HL-60 (cell line): ENCODE results near the gene PKN3.

Experiments used
- DNase-seq, 2 experiments: peaks; one replicate each; pipeline ENCODE4 v3.0.0-alpha.2; 2010 to 2020; ENCODE audit warnings: low read depth in 1 of 2, low spot score in 1 of 2
- H3K27ac ChIP-seq: fragments of 250-450 bp; sonication (Bioruptor Pico); replicated peaks from 2 replicates; pipeline ENCODE4 v1.5.1; 2020; ENCODE audit warnings: mild to moderate bottlenecking, moderate library complexity
- H3K27me3 ChIP-seq: fragments of 250-450 bp; sonication (Bioruptor Pico); 2 replicates; pipeline ENCODE4 v1.5.1; 2021; ENCODE audit warnings: mild to moderate bottlenecking, moderate library complexity; ENCODE audit not compliant: insufficient read depth, poor library complexity, severe bottlenecking
- H3K4me3 ChIP-seq: replicated peaks from 2 replicates; pipeline ENCODE4 v1.5.1; 2011; ENCODE audit warnings: mild to moderate bottlenecking, control low read depth, low read length; ENCODE audit not compliant: insufficient read depth
- CTCF ChIP-seq: IDR thresholded peaks from one replicate; pipeline ENCODE4 v1.5.1; 2011; ENCODE audit warnings: low read length, control low read depth, inconsistent platforms; ENCODE audit not compliant: insufficient read depth
- GABPA ChIP-seq: IDR thresholded peaks from 2 replicates; pipeline ENCODE4 v1.6.1; 2012; ENCODE audit warnings: low read depth
- POLR2AphosphoS5 ChIP-seq: IDR thresholded peaks from 2 replicates; pipeline ENCODE4 v1.6.1; 2012; ENCODE audit warnings: low read depth
- SPI1 ChIP-seq: IDR thresholded peaks from 2 replicates; pipeline ENCODE4 v1.6.1; 2012; ENCODE audit warnings: low read depth, mild to moderate bottlenecking, borderline replicate concordance
- TF ChIP-seq, protein P1 (sequence below): IDR thresholded peaks from 2 replicates; pipeline ENCODE4 v1.6.1; 2012; ENCODE audit warnings: low read depth; ENCODE audit not compliant: insufficient replicate concordance

The PKN3 gene

DNA sequence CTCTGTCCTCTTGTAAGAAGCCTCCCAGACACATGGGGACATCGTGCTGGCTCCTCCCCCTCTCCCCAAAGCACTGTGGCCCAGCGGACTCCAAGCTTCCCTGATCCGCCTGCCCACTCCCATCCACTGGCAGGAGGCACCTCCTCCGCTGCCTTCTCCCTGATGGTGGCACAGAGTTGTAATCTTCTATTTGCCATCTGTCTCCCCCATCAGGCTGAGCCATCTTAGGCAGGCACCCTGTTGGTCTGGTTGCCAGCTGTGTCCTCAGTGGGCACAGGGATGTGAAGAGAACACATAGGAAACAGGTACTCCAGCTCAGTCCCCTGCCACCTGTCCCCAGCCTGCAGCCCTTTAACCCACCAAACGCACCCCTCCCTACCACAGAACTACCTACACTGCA, 27.0 kb downstream of the PKN3 start:
- Histone ChIP-seq H3K27me3 (no peaks in the 10 kb centered on the region), H3K27ac (no peak overlapping the region), H3K4me3 (no peak overlapping the region)
- DNase-seq = no peak
- TF ChIP-seq SPI1 (no peak), GABPA (no peak), CTCF (no peak), POLR2AphosphoS5 (no peak)
- TF ChIP-seq, protein P1, sequence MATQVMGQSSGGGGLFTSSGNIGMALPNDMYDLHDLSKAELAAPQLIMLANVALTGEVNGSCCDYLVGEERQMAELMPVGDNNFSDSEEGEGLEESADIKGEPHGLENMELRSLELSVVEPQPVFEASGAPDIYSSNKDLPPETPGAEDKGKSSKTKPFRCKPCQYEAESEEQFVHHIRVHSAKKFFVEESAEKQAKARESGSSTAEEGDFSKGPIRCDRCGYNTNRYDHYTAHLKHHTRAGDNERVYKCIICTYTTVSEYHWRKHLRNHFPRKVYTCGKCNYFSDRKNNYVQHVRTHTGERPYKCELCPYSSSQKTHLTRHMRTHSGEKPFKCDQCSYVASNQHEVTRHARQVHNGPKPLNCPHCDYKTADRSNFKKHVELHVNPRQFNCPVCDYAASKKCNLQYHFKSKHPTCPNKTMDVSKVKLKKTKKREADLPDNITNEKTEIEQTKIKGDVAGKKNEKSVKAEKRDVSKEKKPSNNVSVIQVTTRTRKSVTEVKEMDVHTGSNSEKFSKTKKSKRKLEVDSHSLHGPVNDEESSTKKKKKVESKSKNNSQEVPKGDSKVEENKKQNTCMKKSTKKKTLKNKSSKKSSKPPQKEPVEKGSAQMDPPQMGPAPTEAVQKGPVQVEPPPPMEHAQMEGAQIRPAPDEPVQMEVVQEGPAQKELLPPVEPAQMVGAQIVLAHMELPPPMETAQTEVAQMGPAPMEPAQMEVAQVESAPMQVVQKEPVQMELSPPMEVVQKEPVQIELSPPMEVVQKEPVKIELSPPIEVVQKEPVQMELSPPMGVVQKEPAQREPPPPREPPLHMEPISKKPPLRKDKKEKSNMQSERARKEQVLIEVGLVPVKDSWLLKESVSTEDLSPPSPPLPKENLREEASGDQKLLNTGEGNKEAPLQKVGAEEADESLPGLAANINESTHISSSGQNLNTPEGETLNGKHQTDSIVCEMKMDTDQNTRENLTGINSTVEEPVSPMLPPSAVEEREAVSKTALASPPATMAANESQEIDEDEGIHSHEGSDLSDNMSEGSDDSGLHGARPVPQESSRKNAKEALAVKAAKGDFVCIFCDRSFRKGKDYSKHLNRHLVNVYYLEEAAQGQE = no peak

DNA sequence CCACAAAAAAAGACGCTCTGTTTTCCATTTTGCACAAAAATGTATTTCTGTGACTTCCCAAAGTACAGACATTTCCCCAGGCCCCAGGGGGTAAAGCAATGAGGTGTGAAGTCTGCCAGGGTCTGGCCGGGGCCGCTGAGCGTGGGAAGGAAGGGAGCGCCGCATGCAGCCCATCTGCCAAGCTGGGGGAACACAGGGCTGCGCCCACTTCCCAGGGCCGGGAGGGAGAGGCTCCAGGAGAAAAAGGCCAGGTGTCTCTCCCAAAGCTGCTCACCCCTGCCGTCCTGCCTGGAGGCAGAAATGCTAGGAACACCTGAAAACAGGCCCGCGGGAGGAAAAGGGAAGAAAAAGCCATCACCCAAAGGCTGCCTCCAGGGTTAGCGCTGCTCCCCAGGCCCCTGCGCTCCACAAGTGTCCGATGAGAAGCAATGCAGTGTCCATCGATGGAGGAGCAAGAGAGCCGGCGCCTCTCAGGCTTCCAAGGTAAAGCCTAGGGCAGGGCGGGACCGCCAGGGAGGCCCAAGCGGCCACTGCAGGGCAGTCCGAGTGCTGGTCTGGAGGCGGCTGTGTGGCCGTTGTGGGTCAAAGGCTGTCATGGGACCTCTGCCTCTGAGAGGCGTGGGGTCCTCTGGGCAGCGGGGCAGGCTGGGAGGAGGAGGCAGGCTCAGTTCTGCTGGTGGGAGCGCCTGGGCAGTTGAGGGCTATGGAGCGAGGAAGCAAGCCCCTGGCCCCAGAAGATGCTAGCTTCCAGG, 27.6 kb downstream of the PKN3 start:
- DNase-seq = no peak
- H3K27me3 ChIP-seq = no peaks in the 10 kb centered on the region
- H3K27ac ChIP-seq = no peak overlapping the region
- TF ChIP-seq POLR2AphosphoS5 (no peak), SPI1 (no peak), CTCF (no peak), GABPA (no peak)
- TF ChIP-seq, protein P1 = no peak
- no peak overlapping the region for H3K4me3 ChIP-seq

DNA sequence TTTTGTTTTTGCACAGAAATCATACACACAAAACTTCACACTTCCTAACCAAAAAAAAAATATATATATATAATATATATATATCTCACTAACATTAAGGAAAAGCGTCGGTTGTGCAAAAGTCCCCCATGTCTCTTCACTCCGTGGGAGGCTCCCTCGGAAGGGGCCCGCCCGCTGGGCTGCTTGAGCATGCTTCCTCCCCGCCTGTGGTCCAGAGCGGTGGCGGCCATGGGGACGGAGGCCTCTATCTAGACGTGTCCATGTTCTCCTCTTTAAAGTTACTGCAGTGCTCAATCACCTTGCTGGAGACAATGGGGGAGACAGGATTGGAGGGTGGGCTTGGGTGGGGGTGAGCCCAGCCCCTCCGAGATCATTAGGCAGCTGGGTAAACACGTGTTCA, 28.8 kb downstream of the PKN3 start:
- no peaks in the 10 kb centered on the region for H3K27me3 ChIP-seq
- no peak overlapping the region for H3K27ac ChIP-seq
- DNase-seq = no peak
- TF ChIP-seq, protein P1 = no peak
- no peak for TF ChIP-seq SPI1
- no peak for TF ChIP-seq CTCF
- TF ChIP-seq GABPA = no peak
- TF ChIP-seq POLR2AphosphoS5 = no peak
- no peak overlapping the region for H3K4me3 ChIP-seq
